BLaER1 treated with 17β-estradiol and CSF1 and Interleukin-3, amounts not matched to agents 10 nM and 100 nM (cell line): ENCODE data around the gene PTGER1.

Experiments
- H3K27ac ChIP-seq, 11 experiments: shearing (Covaris generic); formaldehyde crosslinking; 2 replicates each; pipeline ENCODE4 v1.8.1; 2022
- H3K27me3 ChIP-seq, 11 experiments: shearing (Covaris generic); formaldehyde crosslinking; 2 replicates each; pipeline ENCODE4 v1.8.1; 2022
- H3K36me3 ChIP-seq, 11 experiments: shearing (Covaris generic); formaldehyde crosslinking; 2 replicates each; pipeline ENCODE4 v1.8.1; 2022
- H3K4me1 ChIP-seq, 10 experiments: shearing (Covaris generic); formaldehyde crosslinking; 2 replicates each; pipeline ENCODE4 v1.8.1; 2022
- H3K4me2 ChIP-seq, 11 experiments: shearing (Covaris generic); formaldehyde crosslinking; 2 replicates each; pipeline ENCODE4 v1.8.1; 2022
- H3K4me3 ChIP-seq, 10 experiments: shearing (Covaris generic); formaldehyde crosslinking; 2 replicates each; pipeline ENCODE4 v1.8.1; 2022
- H3K9ac ChIP-seq, 11 experiments: shearing (Covaris generic); formaldehyde crosslinking; 2 replicates each; pipeline ENCODE4 v1.8.1; 2022
- H3K9me3 ChIP-seq, 11 experiments: shearing (Covaris generic); formaldehyde crosslinking; replicated peaks in 1 of 11; 2 replicates each; pipeline ENCODE4 v1.8.1; 2022
- H4K20me1 ChIP-seq, 11 experiments: shearing (Covaris generic); formaldehyde crosslinking; 2 replicates each; pipeline ENCODE4 v1.8.1; 2022
- Cebpa-rat ChIP-seq, 11 experiments: shearing (Covaris generic); IDR thresholded peaks; 2 replicates each; pipeline ENCODE4 v1.8.1; 2022

Gene PTGER1

GRCh38 chr19:14479975-14480699 is 5.0 kb upstream of the PTGER1 start:
- Histone ChIP-seq H3K27ac (peak overlapping the region in 5 of 11 experiments; percentile 15 to 37 (median 17); a peak in 3 of 22 replicates), H3K4me3 (no peak overlapping the region), H3K36me3 (peaks cover 7 to 66% (median 21%) of the 10 kb centered on the region in 11 experiments; a peak in 19 of 22 replicates), H3K4me1 (peaks cover 38 to 55% (median 49%) of the 10 kb centered on the region in 10 experiments), H3K4me2 (peak overlapping the region; percentile 19 to 74 (median 60)), H4K20me1 (peaks cover 0 to 69% (median 5%) of the 10 kb centered on the region in 11 experiments; a peak in 9 of 22 replicates), H3K9ac (peak overlapping the region in 8 of 11 experiments; percentile 3 to 47 (median 24); a peak in 11 of 22 replicates), H3K27me3 (no peaks in the 10 kb centered on the region), H3K9me3 (no peaks in the 10 kb centered on the region)
- TF ChIP-seq Cebpa-rat (IDR thresholded peaks at IDR 0.05) = no peak

DNA sequence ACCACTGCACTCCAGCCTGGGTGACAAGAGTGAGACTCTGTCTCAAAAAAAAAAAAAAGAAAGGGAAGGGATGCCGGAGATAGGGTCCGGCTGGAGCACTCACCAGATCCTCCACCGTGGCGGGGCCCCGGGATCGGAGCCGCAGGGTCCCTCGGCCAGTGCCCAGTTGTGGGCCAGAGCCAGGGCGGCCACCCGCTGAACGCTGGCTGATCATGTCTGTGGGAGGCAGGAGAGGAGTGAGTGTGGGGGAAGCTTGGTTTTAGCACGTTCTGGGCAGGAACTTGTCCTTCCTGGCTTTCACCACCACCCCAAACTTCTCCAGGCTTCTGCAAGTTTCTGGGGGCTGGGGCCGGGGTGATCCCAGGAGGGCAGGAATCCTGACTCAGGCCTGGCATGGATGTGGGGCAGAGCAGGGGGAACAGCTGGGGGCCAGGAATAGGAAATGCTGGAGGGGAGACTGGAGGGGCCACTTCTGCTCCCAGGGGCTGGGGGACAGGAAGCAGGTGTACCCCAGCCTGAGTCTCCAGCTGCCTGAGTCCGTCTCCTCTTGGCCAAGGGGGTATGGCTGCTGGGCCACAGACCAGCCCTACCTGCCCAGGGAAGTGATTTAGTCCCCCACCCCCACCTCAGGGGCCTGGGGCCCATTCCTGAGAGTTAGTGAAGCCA is 4.3 kb upstream of the PTGER1 start:
- Histone ChIP-seq H3K4me1 (peaks cover 45 to 62% (median 56%) of the 10 kb centered on the region in 10 experiments), H3K4me2 (peak overlapping the region; percentile 19 to 74 (median 60); a peak in 20 of 22 replicates), H3K4me3 (no peak overlapping the region), H3K27me3 (peaks cover 0 to 6% (median 3%) of the 10 kb centered on the region in 11 experiments; a peak in 8 of 22 replicates), H3K27ac (peak overlapping the region in 5 of 11 experiments; percentile 15 to 37 (median 17); a peak in 3 of 22 replicates), H3K9me3 (no peaks in the 10 kb centered on the region), H3K36me3 (peaks cover 7 to 59% (median 21%) of the 10 kb centered on the region in 11 experiments; a peak in 19 of 22 replicates), H4K20me1 (peaks cover 0 to 63% (median under 1%) of the 10 kb centered on the region in 11 experiments; a peak in 8 of 22 replicates), H3K9ac (peak overlapping the region in 6 of 11 experiments; percentile 3 to 41 (median 25); a peak in 10 of 22 replicates)
- TF ChIP-seq Cebpa-rat (IDR thresholded peaks at IDR 0.05) = no peak

- Histone ChIP-seq H3K9ac (peak overlapping the region in 1 of 11 experiments; percentile 21; a peak in 2 of 22 replicates), H3K4me1 (peaks cover 58 to 74% (median 67%) of the 10 kb centered on the region in 10 experiments), H3K27ac (no peak overlapping the region; a peak in 1 of 22 replicates), H3K4me2 (peak overlapping the region in 5 of 11 experiments; percentile 5 to 79 (median 7); a peak in 4 of 22 replicates), H4K20me1 (peaks cover 0 to 68% (median 0%) of the 10 kb centered on the region in 11 experiments; a peak in 8 of 22 replicates), H3K27me3 (peaks cover 7 to 19% (median 16%) of the 10 kb centered on the region in 11 experiments), H3K4me3 (no peak overlapping the region; a peak in 1 of 20 replicates), H3K9me3 (no peaks in the 10 kb centered on the region), H3K36me3 (peaks cover 7 to 48% (median 21%) of the 10 kb centered on the region in 11 experiments; a peak in 19 of 22 replicates)
- no peak for TF ChIP-seq Cebpa-rat (IDR thresholded peaks at IDR 0.05)
Observed at GRCh38 chr19:14478113-14478545, 3.0 kb upstream of the PTGER1 start.

DNA sequence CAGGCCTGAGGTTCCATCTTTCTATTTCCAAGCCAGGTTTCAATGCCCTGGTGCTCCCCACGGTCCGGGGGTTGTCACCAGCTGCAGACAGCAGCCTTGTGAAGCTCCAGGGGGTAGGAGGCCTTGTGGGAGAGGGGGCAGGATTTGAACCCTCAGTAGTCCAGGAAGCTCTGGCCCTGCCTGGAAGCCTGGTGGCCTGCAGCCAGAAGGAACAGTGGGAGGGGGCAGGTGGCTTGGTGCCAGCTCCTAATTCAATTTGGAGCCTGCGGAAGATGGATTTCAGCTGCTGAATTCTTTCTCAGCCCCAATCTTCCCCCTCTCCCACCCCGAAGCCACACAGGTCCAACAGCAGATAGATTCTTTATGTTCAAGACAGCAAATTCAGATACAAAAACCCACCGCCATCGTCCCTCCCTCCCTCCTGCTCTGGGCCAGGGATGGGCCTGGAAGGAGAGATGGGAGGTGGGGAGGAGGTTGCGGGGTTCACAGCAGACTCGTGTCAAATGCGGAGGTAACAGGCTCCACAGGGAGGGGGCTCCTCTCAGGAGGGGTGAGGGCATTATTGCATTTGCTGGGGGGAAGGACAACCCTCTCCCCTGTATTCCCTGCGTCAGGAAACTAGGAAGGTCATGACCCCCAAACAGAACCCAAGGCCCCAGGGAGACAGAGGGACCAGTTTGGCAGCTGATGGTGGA is 2.4 kb upstream of the PTGER1 start:
- Histone ChIP-seq H3K9me3 (no peaks in the 10 kb centered on the region), H4K20me1 (peaks cover 0 to 71% (median 0%) of the 10 kb centered on the region in 11 experiments; a peak in 9 of 22 replicates), H3K4me3 (no peak overlapping the region; a peak in 1 of 20 replicates), H3K4me2 (peak overlapping the region in 10 of 11 experiments; percentile 5 to 96 (median 91); a peak in 17 of 22 replicates), H3K36me3 (peaks cover 7 to 43% (median 21%) of the 10 kb centered on the region in 11 experiments; a peak in 19 of 22 replicates), H3K27me3 (peaks cover 12 to 25% (median 22%) of the 10 kb centered on the region in 11 experiments), H3K9ac (peak overlapping the region in 3 of 11 experiments; percentile 8 to 29 (median 21); a peak in 2 of 22 replicates), H3K4me1 (peaks cover 63 to 79% (median 73%) of the 10 kb centered on the region in 10 experiments), H3K27ac (peak overlapping the region in 1 of 11 experiments; percentile 35; a peak in 1 of 22 replicates)
- TF ChIP-seq Cebpa-rat (IDR thresholded peaks at IDR 0.05) = no peak

GRCh38 chr19:14476673-14477401 is 1.7 kb upstream of the PTGER1 start:
- peaks cover 7 to 36% (median 17%) of the 10 kb centered on the region in 11 experiments; a peak in 19 of 22 replicates for H3K36me3 ChIP-seq
- peak in 2 of 11 experiments; percentile 18 to 62; a peak in 3 of 22 replicates for TF ChIP-seq Cebpa-rat (IDR thresholded peaks at IDR 0.05)
- peak overlapping the region in 2 of 11 experiments; percentile 8 to 63; a peak in 1 of 22 replicates for H3K9ac ChIP-seq
- H3K4me2 ChIP-seq = peak overlapping the region; percentile 79 to 96 (median 92)
- peak overlapping the region in 6 of 11 experiments; percentile 30 to 70 (median 56); a peak in 8 of 22 replicates for H3K27ac ChIP-seq
- H3K9me3 ChIP-seq = no peaks in the 10 kb centered on the region
- H3K4me1 ChIP-seq = peaks cover 70 to 87% (median 80%) of the 10 kb centered on the region in 10 experiments
- H4K20me1 ChIP-seq = peaks cover 0 to 71% (median 2%) of the 10 kb centered on the region in 11 experiments; a peak in 9 of 22 replicates
- H3K4me3 ChIP-seq = no peak overlapping the region
- H3K27me3 ChIP-seq = peaks cover 16 to 29% (median 26%) of the 10 kb centered on the region in 11 experiments

DNA sequence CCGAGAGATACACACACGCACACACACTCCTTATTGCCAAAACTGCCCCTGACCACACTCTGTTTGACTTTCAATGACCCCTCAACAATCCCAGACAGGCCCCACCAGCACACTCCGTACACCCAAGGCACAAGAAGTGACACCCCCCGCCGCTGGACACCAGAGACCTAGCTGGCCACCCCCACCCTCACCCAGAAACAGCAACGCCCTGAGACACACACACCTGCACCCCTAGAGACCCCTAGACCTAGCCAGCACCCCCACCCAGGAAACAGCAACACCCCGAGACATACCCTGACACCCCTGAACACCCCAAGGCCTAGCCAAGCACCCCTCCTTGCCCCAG is 1.1 kb upstream of the PTGER1 start:
- Histone ChIP-seq H4K20me1 (peaks cover 0 to 74% (median 5%) of the 10 kb centered on the region in 11 experiments; a peak in 7 of 22 replicates), H3K27me3 (peaks cover 16 to 29% (median 26%) of the 10 kb centered on the region in 11 experiments), H3K4me1 (peaks cover 71 to 90% (median 82%) of the 10 kb centered on the region in 10 experiments), H3K4me3 (no peak overlapping the region), H3K27ac (peak overlapping the region in 7 of 11 experiments; percentile 30 to 70 (median 55); a peak in 10 of 22 replicates), H3K4me2 (peak overlapping the region; percentile 79 to 96 (median 92)), H3K9me3 (no peaks in the 10 kb centered on the region), H3K9ac (peak overlapping the region in 3 of 11 experiments; percentile 61 to 67 (median 63); a peak in 4 of 22 replicates), H3K36me3 (peaks cover 10 to 36% (median 19%) of the 10 kb centered on the region in 11 experiments; a peak in 20 of 22 replicates)
- no peak for TF ChIP-seq Cebpa-rat (IDR thresholded peaks at IDR 0.05)

- Histone ChIP-seq H4K20me1 (peaks cover 0 to 75% (median 3%) of the 10 kb centered on the region in 11 experiments; a peak in 8 of 22 replicates), H3K9me3 (no peaks in the 10 kb centered on the region), H3K27me3 (peaks cover 16 to 29% (median 26%) of the 10 kb centered on the region in 11 experiments), H3K4me1 (peaks cover 60 to 76% (median 69%) of the 10 kb centered on the region in 10 experiments), H3K36me3 (peaks cover 19 to 44% (median 33%) of the 10 kb centered on the region in 11 experiments), H3K4me2 (peak overlapping the region; percentile 79 to 96 (median 92)), H3K4me3 (peak overlapping the region; percentile 39 to 66 (median 52)), H3K9ac (peak overlapping the region; percentile 26 to 70 (median 63); a peak in 20 of 22 replicates), H3K27ac (peak overlapping the region in 8 of 11 experiments; percentile 22 to 70 (median 56); a peak in 16 of 22 replicates)
- TF ChIP-seq Cebpa-rat (IDR thresholded peaks at IDR 0.05) = no peak
Observed at GRCh38 chr19:14474827-14475226, 327 bp downstream of the PTGER1 start.
